Melanocyte of skin (primary cell): ENCODE measurements around the gene STPG2. TPM values are rescaled to one million over a fixed set of nuclear protein-coding genes. Genes with fewer than 3 reads are reported as not detected.

Experiments
- total RNA-seq, 2 donors: library from RNA; depleted of rRNA; stranded (reverse); fragments of >200 nt; gene quantifications; 2 replicates each; pipeline ENCODE4 v1.2.3, GENCODE V29; 2012

STPG2 gene
- total RNA-seq, result under 1 TPM in 1 of 2 donors, not detected in 1; 0.34 TPM

DNA sequence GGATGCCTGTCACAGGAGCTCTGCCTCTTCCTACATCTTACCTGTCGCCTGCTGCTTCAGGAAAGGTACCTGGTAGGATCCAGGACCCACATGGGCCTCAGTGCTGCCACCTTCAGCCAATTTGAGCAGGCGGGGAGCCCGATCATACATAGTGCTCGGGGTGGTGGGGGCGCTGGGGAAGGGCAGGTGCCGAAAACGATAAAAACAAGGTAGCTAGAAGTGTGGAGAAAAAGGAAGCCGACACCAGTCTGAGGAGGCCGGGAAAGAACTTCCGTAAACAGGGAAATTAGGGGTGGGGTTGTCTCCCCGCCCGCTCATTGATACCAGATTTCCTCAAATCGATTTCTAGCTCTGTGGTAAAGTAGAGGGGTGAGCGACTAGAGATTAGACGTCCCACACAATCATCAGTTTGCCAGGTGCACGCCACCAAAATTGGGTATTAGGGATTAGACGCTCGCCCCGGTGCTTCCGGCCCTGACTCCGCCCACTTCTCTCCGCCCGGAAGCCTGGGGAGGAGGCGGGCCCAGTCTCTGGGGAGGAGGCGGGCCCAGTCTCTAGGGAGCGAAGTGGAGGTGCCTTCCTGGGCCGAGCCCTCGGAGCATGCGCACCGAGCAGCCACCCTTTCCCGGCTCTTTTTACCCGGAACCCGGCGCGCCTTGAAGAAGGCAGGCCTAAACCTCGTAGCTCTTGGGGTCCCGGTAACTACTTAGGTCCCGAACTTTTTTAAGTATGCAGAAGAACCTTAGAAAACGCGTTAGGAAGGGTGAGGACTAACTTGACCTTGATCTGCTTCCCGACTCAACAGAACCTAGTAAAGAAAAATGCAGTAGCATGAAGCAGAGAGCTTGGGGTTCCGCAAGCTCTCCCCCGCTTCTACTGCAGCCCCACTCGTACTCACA, at the start of gene STPG2:
Gene STPG2, minus strand, starts transcription at position 476 of the 899 bp plus-strand sequence.

Other genes with a start within 250 kb of the STPG2 start
- 10 to 100 TPM; 38.9 to 56.3 TPM for gene RAP1GDS1, start 117.9 kb upstream of the STPG2 start, total RNA-seq